Measurements from ENCODE around the gene ATP6V1E1.

DNA sequence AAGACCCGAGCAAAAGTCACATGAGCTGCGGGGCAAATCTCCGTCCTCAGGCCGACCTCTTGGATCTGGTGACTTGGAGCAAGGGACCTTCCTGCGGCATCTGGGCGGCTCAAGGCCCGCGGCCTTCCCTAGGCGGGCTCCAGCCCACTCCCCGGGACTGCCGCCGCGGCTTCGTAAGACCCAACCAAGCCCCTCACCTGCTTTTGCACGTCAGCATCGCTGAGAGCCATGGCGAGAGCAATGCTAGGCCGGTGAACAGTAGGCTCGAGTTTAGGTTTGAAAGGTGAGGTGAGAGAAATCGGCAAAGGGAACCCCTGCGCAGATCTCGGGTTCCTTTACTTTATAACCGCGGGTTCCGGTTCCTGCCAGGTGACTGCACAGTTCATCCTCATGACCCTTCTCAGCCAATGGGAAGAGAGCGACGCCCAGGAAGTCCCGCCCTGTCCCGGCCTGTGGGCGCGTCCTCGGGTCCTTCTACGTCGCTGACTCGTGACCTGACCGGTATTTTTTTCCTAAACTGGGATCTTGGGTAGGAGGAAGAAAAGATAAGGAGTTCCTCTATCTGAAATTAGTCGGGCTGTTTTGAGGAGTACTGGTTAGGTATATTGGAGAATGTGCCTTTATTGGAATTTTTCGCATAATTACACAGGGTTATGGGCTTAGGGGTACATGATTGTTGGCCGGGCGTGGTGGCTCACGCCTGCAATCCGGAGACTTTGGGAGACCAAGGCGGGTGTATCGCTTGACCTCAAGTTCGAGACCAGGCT, at the start of gene ATP6V1E1:
- TF ChIP-seq, protein P1, sequence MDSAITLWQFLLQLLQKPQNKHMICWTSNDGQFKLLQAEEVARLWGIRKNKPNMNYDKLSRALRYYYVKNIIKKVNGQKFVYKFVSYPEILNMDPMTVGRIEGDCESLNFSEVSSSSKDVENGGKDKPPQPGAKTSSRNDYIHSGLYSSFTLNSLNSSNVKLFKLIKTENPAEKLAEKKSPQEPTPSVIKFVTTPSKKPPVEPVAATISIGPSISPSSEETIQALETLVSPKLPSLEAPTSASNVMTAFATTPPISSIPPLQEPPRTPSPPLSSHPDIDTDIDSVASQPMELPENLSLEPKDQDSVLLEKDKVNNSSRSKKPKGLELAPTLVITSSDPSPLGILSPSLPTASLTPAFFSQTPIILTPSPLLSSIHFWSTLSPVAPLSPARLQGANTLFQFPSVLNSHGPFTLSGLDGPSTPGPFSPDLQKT (IDR thresholded peaks at IDR 0.05; ENCODE audit: borderline replicate concordance, low read depth, low read length), result peak; percentile 70; the same call in 1 of the 2 replicates
- TF ChIP-seq CTCF (tag by site-specific recombination; IDR thresholded peaks at IDR 0.05), result no peak
- TF ChIP-seq ZBTB44 (tag by site-specific recombination; IDR thresholded peaks at IDR 0.05), result no peak
- no peak for TF ChIP-seq ZNF274 (IDR thresholded peaks at IDR 0.05; ENCODE audit: low read length)
- no peak for TF ChIP-seq ZNF274 (tag by site-specific recombination; IDR thresholded peaks at IDR 0.05; ENCODE audit: borderline replicate concordance)
- TF ChIP-seq ZNF121 (tag by site-specific recombination; IDR thresholded peaks at IDR 0.05), result no peak
- TF ChIP-seq, protein P2, sequence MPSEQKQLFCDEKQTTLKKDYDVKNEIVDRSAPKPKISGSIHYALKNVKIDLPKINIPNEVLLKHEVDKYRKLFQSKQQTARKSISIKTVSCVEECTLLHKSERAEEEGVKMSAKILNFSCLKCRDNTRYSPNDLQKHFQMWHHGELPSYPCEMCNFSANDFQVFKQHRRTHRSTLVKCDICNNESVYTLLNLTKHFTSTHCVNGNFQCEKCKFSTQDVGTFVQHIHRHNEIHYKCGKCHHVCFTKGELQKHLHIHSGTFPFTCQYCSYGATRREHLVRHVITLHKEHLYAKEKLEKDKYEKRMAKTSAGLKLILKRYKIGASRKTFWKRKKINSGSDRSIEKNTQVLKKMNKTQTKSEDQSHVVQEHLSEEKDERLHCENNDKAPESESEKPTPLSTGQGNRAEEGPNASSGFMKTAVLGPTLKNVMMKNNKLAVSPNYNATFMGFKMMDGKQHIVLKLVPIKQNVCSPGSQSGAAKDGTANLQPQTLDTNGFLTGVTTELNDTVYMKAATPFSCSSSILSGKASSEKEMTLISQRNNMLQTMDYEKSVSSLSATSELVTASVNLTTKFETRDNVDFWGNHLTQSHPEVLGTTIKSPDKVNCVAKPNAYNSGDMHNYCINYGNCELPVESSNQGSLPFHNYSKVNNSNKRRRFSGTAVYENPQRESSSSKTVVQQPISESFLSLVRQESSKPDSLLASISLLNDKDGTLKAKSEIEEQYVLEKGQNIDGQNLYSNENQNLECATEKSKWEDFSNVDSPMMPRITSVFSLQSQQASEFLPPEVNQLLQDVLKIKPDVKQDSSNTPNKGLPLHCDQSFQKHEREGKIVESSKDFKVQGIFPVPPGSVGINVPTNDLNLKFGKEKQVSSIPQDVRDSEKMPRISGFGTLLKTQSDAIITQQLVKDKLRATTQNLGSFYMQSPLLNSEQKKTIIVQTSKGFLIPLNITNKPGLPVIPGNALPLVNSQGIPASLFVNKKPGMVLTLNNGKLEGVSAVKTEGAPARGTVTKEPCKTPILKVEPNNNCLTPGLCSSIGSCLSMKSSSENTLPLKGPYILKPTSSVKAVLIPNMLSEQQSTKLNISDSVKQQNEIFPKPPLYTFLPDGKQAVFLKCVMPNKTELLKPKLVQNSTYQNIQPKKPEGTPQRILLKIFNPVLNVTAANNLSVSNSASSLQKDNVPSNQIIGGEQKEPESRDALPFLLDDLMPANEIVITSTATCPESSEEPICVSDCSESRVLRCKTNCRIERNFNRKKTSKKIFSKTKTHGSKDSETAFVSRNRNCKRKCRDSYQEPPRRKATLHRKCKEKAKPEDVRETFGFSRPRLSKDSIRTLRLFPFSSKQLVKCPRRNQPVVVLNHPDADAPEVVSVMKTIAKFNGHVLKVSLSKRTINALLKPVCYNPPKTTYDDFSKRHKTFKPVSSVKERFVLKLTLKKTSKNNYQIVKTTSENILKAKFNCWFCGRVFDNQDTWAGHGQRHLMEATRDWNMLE (tag by site-specific recombination; conservative IDR thresholded peaks at IDR 0.05; ENCODE audit: low read depth), result peak; percentile 61
- TF ChIP-seq, protein P3, sequence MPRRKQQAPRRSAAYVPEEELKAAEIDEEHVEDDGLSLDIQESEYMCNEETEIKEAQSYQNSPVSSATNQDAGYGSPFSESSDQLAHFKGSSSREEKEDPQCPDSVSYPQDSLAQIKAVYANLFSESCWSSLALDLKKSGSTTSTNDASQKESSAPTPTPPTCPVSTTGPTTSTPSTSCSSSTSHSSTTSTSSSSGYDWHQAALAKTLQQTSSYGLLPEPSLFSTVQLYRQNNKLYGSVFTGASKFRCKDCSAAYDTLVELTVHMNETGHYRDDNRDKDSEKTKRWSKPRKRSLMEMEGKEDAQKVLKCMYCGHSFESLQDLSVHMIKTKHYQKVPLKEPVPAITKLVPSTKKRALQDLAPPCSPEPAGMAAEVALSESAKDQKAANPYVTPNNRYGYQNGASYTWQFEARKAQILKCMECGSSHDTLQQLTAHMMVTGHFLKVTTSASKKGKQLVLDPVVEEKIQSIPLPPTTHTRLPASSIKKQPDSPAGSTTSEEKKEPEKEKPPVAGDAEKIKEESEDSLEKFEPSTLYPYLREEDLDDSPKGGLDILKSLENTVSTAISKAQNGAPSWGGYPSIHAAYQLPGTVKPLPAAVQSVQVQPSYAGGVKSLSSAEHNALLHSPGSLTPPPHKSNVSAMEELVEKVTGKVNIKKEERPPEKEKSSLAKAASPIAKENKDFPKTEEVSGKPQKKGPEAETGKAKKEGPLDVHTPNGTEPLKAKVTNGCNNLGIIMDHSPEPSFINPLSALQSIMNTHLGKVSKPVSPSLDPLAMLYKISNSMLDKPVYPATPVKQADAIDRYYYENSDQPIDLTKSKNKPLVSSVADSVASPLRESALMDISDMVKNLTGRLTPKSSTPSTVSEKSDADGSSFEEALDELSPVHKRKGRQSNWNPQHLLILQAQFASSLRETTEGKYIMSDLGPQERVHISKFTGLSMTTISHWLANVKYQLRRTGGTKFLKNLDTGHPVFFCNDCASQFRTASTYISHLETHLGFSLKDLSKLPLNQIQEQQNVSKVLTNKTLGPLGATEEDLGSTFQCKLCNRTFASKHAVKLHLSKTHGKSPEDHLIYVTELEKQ (tag by site-specific recombination; IDR thresholded peaks at IDR 0.05; ENCODE audit: borderline replicate concordance), result no peak
- TF ChIP-seq TCF7L2 (IDR thresholded peaks at IDR 0.05; ENCODE audit: borderline replicate concordance, low read depth, low read length), result no peak
- TF ChIP-seq, protein P4, sequence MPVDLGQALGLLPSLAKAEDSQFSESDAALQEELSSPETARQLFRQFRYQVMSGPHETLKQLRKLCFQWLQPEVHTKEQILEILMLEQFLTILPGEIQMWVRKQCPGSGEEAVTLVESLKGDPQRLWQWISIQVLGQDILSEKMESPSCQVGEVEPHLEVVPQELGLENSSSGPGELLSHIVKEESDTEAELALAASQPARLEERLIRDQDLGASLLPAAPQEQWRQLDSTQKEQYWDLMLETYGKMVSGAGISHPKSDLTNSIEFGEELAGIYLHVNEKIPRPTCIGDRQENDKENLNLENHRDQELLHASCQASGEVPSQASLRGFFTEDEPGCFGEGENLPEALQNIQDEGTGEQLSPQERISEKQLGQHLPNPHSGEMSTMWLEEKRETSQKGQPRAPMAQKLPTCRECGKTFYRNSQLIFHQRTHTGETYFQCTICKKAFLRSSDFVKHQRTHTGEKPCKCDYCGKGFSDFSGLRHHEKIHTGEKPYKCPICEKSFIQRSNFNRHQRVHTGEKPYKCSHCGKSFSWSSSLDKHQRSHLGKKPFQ (tag by site-specific recombination; IDR thresholded peaks at IDR 0.05), result no peak
- TF ChIP-seq, protein P5, sequence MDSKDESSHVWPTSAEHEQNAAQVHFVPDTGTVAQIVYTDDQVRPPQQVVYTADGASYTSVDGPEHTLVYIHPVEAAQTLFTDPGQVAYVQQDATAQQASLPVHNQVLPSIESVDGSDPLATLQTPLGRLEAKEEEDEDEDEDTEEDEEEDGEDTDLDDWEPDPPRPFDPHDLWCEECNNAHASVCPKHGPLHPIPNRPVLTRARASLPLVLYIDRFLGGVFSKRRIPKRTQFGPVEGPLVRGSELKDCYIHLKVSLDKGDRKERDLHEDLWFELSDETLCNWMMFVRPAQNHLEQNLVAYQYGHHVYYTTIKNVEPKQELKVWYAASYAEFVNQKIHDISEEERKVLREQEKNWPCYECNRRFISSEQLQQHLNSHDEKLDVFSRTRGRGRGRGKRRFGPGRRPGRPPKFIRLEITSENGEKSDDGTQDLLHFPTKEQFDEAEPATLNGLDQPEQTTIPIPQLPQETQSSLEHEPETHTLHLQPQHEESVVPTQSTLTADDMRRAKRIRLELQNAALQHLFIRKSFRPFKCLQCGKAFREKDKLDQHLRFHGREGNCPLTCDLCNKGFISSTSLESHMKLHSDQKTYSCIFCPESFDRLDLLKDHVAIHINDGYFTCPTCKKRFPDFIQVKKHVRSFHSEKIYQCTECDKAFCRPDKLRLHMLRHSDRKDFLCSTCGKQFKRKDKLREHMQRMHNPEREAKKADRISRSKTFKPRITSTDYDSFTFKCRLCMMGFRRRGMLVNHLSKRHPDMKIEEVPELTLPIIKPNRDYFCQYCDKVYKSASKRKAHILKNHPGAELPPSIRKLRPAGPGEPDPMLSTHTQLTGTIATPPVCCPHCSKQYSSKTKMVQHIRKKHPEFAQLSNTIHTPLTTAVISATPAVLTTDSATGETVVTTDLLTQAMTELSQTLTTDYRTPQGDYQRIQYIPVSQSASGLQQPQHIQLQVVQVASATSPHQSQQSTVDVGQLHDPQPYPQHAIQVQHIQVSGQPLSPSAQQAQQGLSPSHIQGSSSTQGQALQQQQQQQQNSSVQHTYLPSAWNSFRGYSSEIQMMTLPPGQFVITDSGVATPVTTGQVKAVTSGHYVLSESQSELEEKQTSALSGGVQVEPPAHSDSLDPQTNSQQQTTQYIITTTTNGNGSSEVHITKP (tag by site-specific recombination; IDR thresholded peaks at IDR 0.05), result peak; percentile 77
- TF ChIP-seq ZNF768 (tag by site-specific recombination; IDR thresholded peaks at IDR 0.05), result no peak
- no peak for TF ChIP-seq ZNF571 (tag by site-specific recombination; IDR thresholded peaks at IDR 0.05)
